ENCODE measurements around the gene TIMM8B.
A peak's percentile ranks its signal among the peaks of the same experiment; 100 is the strongest.
"Not testable (repeated sequence)": the region's sequence is repeated elsewhere in the genome, so short reads cannot be mapped to it uniquely, and the experiment has no call there.

The TIMM8B gene

GRCh38 chr11:112086422-112087191, at the start of gene TIMM8B, which contains the start of gene SDHD:
Gene TIMM8B (minus strand): TSS chr11:112086756. CDS start chr11:112086723, 33 bp downstream.
Gene SDHD (plus strand): TSS chr11:112086873. CDS start chr11:112086908, 35 bp downstream.
- peak; percentile 95 for DNase-seq

- DNase-seq, result no peak
Observed at GRCh38 chr11:112134473-112134872, 47.9 kb upstream of the TIMM8B start.

GRCh38 chr11:112132737-112133136, 46.2 kb upstream of the TIMM8B start:
- no peak for DNase-seq

GRCh38 chr11:112129656-112130055, 43.1 kb upstream of the TIMM8B start:
- DNase-seq, result no peak

- DNase-seq, result no peak
Observed at GRCh38 chr11:112128483-112129121, 42.0 kb upstream of the TIMM8B start.

- DNase-seq, result no peak
Observed at GRCh38 chr11:112127056-112127455, 40.5 kb upstream of the TIMM8B start.

- DNase-seq, result no peak
Observed at GRCh38 chr11:112123129-112123528, 36.6 kb upstream of the TIMM8B start.

- DNase-seq, result no peak
Observed at GRCh38 chr11:112121981-112122615, 35.5 kb upstream of the TIMM8B start.

GRCh38 chr11:112118176-112118575, 31.6 kb upstream of the TIMM8B start:
- DNase-seq, result no peak

- no peak for DNase-seq
Observed at GRCh38 chr11:112115386-112115785, 28.8 kb upstream of the TIMM8B start.

GRCh38 chr11:112114460-112114859, 27.9 kb upstream of the TIMM8B start:
- DNase-seq, result no peak

- no peak for DNase-seq
Observed at GRCh38 chr11:112113539-112114457, 27.2 kb upstream of the TIMM8B start.

GRCh38 chr11:112106070-112106469, 19.5 kb upstream of the TIMM8B start:
- DNase-seq, result no peak

- no peak for DNase-seq
Observed at GRCh38 chr11:112103446-112103845, 16.9 kb upstream of the TIMM8B start.

- no peak for DNase-seq
Observed at GRCh38 chr11:112100462-112100861, 13.9 kb upstream of the TIMM8B start.

GRCh38 chr11:112097734-112098528, 11.4 kb upstream of the TIMM8B start:
- no peak for DNase-seq

GRCh38 chr11:112096194-112096593, 9.6 kb upstream of the TIMM8B start:
- no peak for DNase-seq

- DNase-seq, result not testable (repeated sequence)
Observed at GRCh38 chr11:112095302-112095701, 8.7 kb upstream of the TIMM8B start.

GRCh38 chr11:112087212-112087611, 656 bp upstream of the TIMM8B start:
- no peak for DNase-seq

GRCh38 chr11:112085822-112086421, 634 bp downstream of the TIMM8B start:
- no peak for DNase-seq

- no peak for DNase-seq
Observed at GRCh38 chr11:112082729-112083128, 3.8 kb downstream of the TIMM8B start.
